GM23338 (cell line): ENCODE measurements around the gene AP1S2. TPM values are rescaled to one million over a fixed set of nuclear protein-coding genes. Genes with fewer than 3 reads are reported as not detected.
A peak's percentile ranks its signal among the peaks of the same experiment; 100 is the strongest.

Experiments
- ATAC-seq: fragments of 200-7000 bp; cut with Tn5 transposase; 3 replicates; pipeline ENCODE4 v1.9.1; 2020
- DNase-seq: peaks from one replicate; pipeline ENCODE4 v3.0.0-alpha.2; 2015; ENCODE audit warnings: low spot score
- H2AFZ ChIP-seq: fragments of 200-600 bp; sonication (generic); 2 replicates; pipeline ENCODE4 v1.8.0; 2016; ENCODE audit warnings: antibody characterized with exemption, mild to moderate bottlenecking, moderate library complexity
- H3F3A ChIP-seq: fragments of 200-600 bp; sonication (generic); replicated peaks from 2 replicates; pipeline ENCODE4 v1.8.0; 2017; ENCODE audit warnings: antibody characterized with exemption, mixed run types, low read depth
- H3K27ac ChIP-seq: fragments of 200-600 bp; sonication (generic); 2 replicates; pipeline ENCODE4 v1.6.1; 2016; ENCODE audit warnings: low read depth
- H3K27me3 ChIP-seq: fragments of 200-600 bp; sonication (generic); 2 replicates; pipeline ENCODE4 v1.8.0; 2016; ENCODE audit warnings: mild to moderate bottlenecking, mixed run types, moderate library complexity; ENCODE audit not compliant: insufficient read depth
- H3K36me3 ChIP-seq: fragments of 200-600 bp; sonication (generic); 2 replicates; pipeline ENCODE4 v1.8.0; 2016; ENCODE audit warnings: mild to moderate bottlenecking; ENCODE audit not compliant: insufficient read depth
- H3K4me1 ChIP-seq: fragments of 200-600 bp; sonication (generic); 2 replicates; pipeline ENCODE4 v1.8.0; 2016; ENCODE audit warnings: mild to moderate bottlenecking, moderate library complexity; ENCODE audit not compliant: insufficient read depth
- H3K4me2 ChIP-seq: fragments of 200-600 bp; sonication (generic); 2 replicates; pipeline ENCODE4 v1.7.1; 2017; ENCODE audit warnings: mixed run types
- H3K4me3 ChIP-seq: fragments of 200-600 bp; sonication (generic); 2 replicates; pipeline ENCODE4 v1.6.1; 2016; ENCODE audit warnings: mixed run types
- H3K79me2 ChIP-seq: fragments of 200-600 bp; sonication (generic); replicated peaks from 2 replicates; pipeline ENCODE4 v1.8.0; 2017; ENCODE audit warnings: mild to moderate bottlenecking; ENCODE audit not compliant: insufficient read depth
- H3K9me2 ChIP-seq: fragments of 200-600 bp; sonication (generic); 2 replicates; pipeline ENCODE4 v1.8.0; 2017; ENCODE audit not compliant: insufficient read depth
- H4K20me1 ChIP-seq: fragments of 200-600 bp; sonication (generic); replicated peaks from 2 replicates; pipeline ENCODE4 v1.8.0; 2017; ENCODE audit warnings: mild to moderate bottlenecking; ENCODE audit not compliant: insufficient read depth
- H3K27ac Mint-ChIP-seq: 2 replicates; pipeline ENCODE4 v1.8.0; 2020; ENCODE audit warnings: inconsistent platforms, mild to moderate bottlenecking, moderate library complexity, mixed read lengths
- H3K27me3 Mint-ChIP-seq: 3 replicates; pipeline ENCODE4 v1.8.0; 2022; ENCODE audit warnings: low read depth, mild to moderate bottlenecking, moderate library complexity, mixed read lengths, inconsistent platforms; ENCODE audit not compliant: insufficient read depth, poor library complexity
- H3K36me3 Mint-ChIP-seq: 3 replicates; pipeline ENCODE4 v1.8.0; 2021; ENCODE audit warnings: low read depth, mild to moderate bottlenecking, inconsistent platforms, moderate library complexity, mixed read lengths
- H3K4me1 Mint-ChIP-seq: 3 replicates; pipeline ENCODE4 v1.8.0; 2020; ENCODE audit warnings: mild to moderate bottlenecking, inconsistent platforms, mixed read lengths
- H3K4me3 Mint-ChIP-seq: 3 replicates; pipeline ENCODE4 v1.8.0; 2021; ENCODE audit warnings: moderate library complexity, mild to moderate bottlenecking, inconsistent platforms, mixed read lengths
- H3K9me3 Mint-ChIP-seq: 3 replicates; pipeline ENCODE4 v1.8.0; 2020; ENCODE audit warnings: moderate library complexity, mild to moderate bottlenecking, inconsistent platforms, mixed read lengths
- CTCF ChIP-seq, 2 experiments: fragments of 200-600 bp in 1 of 2; sonication (generic) in 1 of 2; conservative IDR thresholded peaks; 2 replicates each; pipeline versions ENCODE4 v1.5.1 to v1.6.1; 2016 to 2017; ENCODE audit warnings: antibody characterized with exemption in 2 of 2, low read depth in 2 of 2, mild to moderate bottlenecking in 2 of 2, moderate library complexity in 1 of 2
- EZH2phosphoT487 ChIP-seq: fragments of 200-600 bp; sonication (generic); IDR thresholded peaks from one replicate; pipeline ENCODE4 v1.8.1; 2018; ENCODE audit warnings: antibody characterized with exemption; ENCODE audit not compliant: unreplicated experiment
- STAT1 ChIP-seq: IDR thresholded peaks from one replicate; pipeline ENCODE4 v1.6.1; 2016; ENCODE audit warnings: antibody characterized with exemption; ENCODE audit not compliant: unreplicated experiment
- ZNF462 ChIP-seq: fragments of 250-450 bp; sonication (Bioruptor Pico); IDR thresholded peaks from 2 replicates; pipeline ENCODE4 v1.5.0; 2020; ENCODE audit warnings: mild to moderate bottlenecking, moderate library complexity
- polyA plus RNA-seq: library from polyadenylated mRNA; unstranded; fragments of >200 nt; fragmentation: Nextera tagmentation; extraction: Ambion mirVana; gene quantifications from 2 replicates; pipeline ENCODE4 v1.2.1, GENCODE V29; 2016
- total RNA-seq: library from RNA; depleted of rRNA; stranded (reverse); fragments of >200 nt; shearing (Covaris generic); gene quantifications from 2 replicates; pipeline ENCODE4 v1.2.3, GENCODE V29; 2014

AP1S2 gene
- total and polyA plus RNA-seq, 2 experiments from 2014 or later, result 160 to 251 TPM

GRCh38 chrX:15815779-15816437, 38.7 kb downstream of the AP1S2 start:
- H3K4me2 ChIP-seq, result peak overlapping the region; percentile 4; the same call in 1 of the 2 replicates
- H3K4me1 Mint-ChIP-seq, result peaks cover 23% of the 10 kb centered on the region; the same call in 2 of the 3 replicates
- peak; percentile 92 for ATAC-seq
- no peaks in the 10 kb centered on the region for H3K9me3 Mint-ChIP-seq
- no peak for TF ChIP-seq ZNF462 (CRISPR knock-in tag)
- TF ChIP-seq STAT1, result no peak
- TF ChIP-seq EZH2phosphoT487, result no peak
- peak; percentile 38 to 49 for TF ChIP-seq CTCF (conservative IDR thresholded peaks at IDR 0.05; ENCODE audit: low read depth in 2 of 2)
- no peaks in the 10 kb centered on the region for H3F3A ChIP-seq
- H3K36me3 ChIP-seq, result peaks cover 7% of the 10 kb centered on the region; the same call in 1 of the 2 replicates
- no peak overlapping the region for H2AFZ ChIP-seq
- H3K9me2 ChIP-seq, result no peaks in the 10 kb centered on the region
- no peaks in the 10 kb centered on the region for H4K20me1 ChIP-seq
- peaks cover 12% of the 10 kb centered on the region for H3K4me1 ChIP-seq
- no peaks in the 10 kb centered on the region for H3K79me2 ChIP-seq
- H3K27me3 ChIP-seq, result no peaks in the 10 kb centered on the region
- H3K4me3 Mint-ChIP-seq, result no peak overlapping the region
- H3K36me3 Mint-ChIP-seq, result peaks cover 64% of the 10 kb centered on the region
- DNase-seq, result peak; percentile 63
- peak overlapping the region; percentile 100 for H3K27ac Mint-ChIP-seq
- no peak overlapping the region for H3K4me3 ChIP-seq
- no peaks in the 10 kb centered on the region for H3K27me3 Mint-ChIP-seq
- H3K27ac ChIP-seq, result peak overlapping the region; percentile 87
